Parathyroid adenoma (tissue), 2 donors: Measurements from ENCODE around the gene KCNH1.

Experiments used
- H2AFZ ChIP-seq: fragments of 300-600 bp; sonication (generic); one replicate; pipeline ENCODE4 v1.7.0; 2017; ENCODE audit warnings: antibody characterized with exemption, mild to moderate bottlenecking
- H3K27ac ChIP-seq: fragments of 300-600 bp; sonication (generic); one replicate; pipeline ENCODE4 v1.7.0; 2017
- H3K27me3 ChIP-seq: fragments of 300-600 bp; sonication (generic); one replicate; pipeline ENCODE4 v1.7.0; 2017; ENCODE audit warnings: low read length; ENCODE audit not compliant: control insufficient read depth, insufficient read depth
- H3K36me3 ChIP-seq: fragments of 300-600 bp; sonication (generic); one replicate; pipeline ENCODE4 v1.7.0; 2017; ENCODE audit warnings: low read length; ENCODE audit not compliant: control insufficient read depth, insufficient read depth
- H3K4me1 ChIP-seq: fragments of 300-600 bp; sonication (generic); one replicate; pipeline ENCODE4 v1.7.0; 2017; ENCODE audit warnings: control low read depth
- H3K4me2 ChIP-seq: fragments of 300-600 bp; sonication (generic); one replicate; pipeline ENCODE4 v1.7.0; 2017; ENCODE audit warnings: low read length
- H3K4me3 ChIP-seq: fragments of 300-600 bp; sonication (generic); one replicate; pipeline ENCODE4 v1.7.0; 2017; ENCODE audit warnings: low read depth, low read length
- H3K79me2 ChIP-seq: fragments of 300-600 bp; sonication (generic); one replicate; pipeline ENCODE4 v1.7.0; 2017; ENCODE audit warnings: control low read depth
- H3K9ac ChIP-seq: fragments of 300-600 bp; sonication (generic); one replicate; pipeline ENCODE4 v1.7.0; 2017; ENCODE audit warnings: mild to moderate bottlenecking
- H3K9me3 ChIP-seq: fragments of 300-600 bp; sonication (generic); one replicate; pipeline ENCODE4 v1.7.0; 2017; ENCODE audit warnings: low read length; ENCODE audit not compliant: control insufficient read depth
- CTCF ChIP-seq: fragments of 300-600 bp; sonication (generic); IDR thresholded peaks from one replicate; pipeline ENCODE4 v1.7.0; 2017; ENCODE audit warnings: antibody characterized with exemption, mild to moderate bottlenecking
- donor health status: primary hyperparathyroidism.

The KCNH1 gene

DNA sequence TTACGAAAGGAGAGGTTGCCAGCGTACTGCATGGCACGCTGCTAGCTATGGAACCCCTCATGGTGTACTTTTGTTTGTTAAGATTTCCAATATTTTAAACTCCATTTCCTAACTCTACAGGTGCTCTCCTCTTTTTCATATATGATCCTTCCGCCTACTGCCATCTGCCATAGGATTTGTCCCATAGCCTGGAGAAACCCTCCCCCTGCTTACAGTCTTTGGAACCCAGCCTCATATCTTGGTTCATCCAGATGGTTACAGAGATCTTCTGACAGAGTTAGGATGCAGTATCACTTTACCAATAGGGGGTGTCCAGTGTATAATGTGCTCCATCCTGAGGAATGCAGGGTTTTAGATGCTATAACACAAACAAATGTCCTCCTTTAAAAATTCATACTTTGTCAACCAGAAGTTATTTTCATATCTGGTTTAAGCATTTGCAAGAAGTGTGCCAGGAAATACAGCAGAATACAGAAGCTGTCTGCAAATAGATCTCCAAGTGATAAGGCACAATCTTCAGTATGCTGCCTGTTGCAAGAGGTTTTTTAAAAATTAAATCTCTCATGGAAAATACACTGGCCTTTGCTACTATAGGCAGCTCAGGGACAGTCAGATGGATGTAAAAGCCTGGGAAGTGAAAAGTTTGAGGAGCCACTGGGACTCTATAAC is 377.8 kb downstream of the KCNH1 start:
- Histone ChIP-seq H3K27ac (no peak overlapping the region), H3K4me2 (no peak overlapping the region)

GRCh38 chr1:210754878-210755665 is 378.9 kb downstream of the KCNH1 start:
- no peaks in the 10 kb centered on the region for H3K27me3 ChIP-seq
- H3K79me2 ChIP-seq = no peaks in the 10 kb centered on the region
- no peak overlapping the region for H3K4me3 ChIP-seq
- TF ChIP-seq CTCF = no peak
- H3K9me3 ChIP-seq = no peaks in the 10 kb centered on the region
- H3K9ac ChIP-seq = no peak overlapping the region
- H3K4me1 ChIP-seq = no peaks in the 10 kb centered on the region
- no peak overlapping the region for H3K4me2 ChIP-seq
- no peak overlapping the region for H2AFZ ChIP-seq
- no peak overlapping the region for H3K27ac ChIP-seq
- no peaks in the 10 kb centered on the region for H3K36me3 ChIP-seq

More for the DNA sequence above, 377.8 kb downstream of the KCNH1 start:
- no peaks in the 10 kb centered on the region for H3K27me3 ChIP-seq
- H3K9me3 ChIP-seq = no peaks in the 10 kb centered on the region
- H3K9ac ChIP-seq = no peak overlapping the region
- H2AFZ ChIP-seq = no peak overlapping the region
- no peak overlapping the region for H3K4me3 ChIP-seq
- no peaks in the 10 kb centered on the region for H3K36me3 ChIP-seq
- no peaks in the 10 kb centered on the region for H3K4me1 ChIP-seq
- H3K79me2 ChIP-seq = no peaks in the 10 kb centered on the region
- TF ChIP-seq CTCF = no peak

- no peak overlapping the region for H3K9ac ChIP-seq
- H3K9me3 ChIP-seq = no peaks in the 10 kb centered on the region
- H3K79me2 ChIP-seq = no peaks in the 10 kb centered on the region
- no peak overlapping the region for H2AFZ ChIP-seq
- no peaks in the 10 kb centered on the region for H3K4me1 ChIP-seq
- no peaks in the 10 kb centered on the region for H3K36me3 ChIP-seq
- no peak for TF ChIP-seq CTCF
- no peak overlapping the region for H3K4me2 ChIP-seq
- no peak overlapping the region for H3K4me3 ChIP-seq
- H3K27ac ChIP-seq = no peak overlapping the region
- no peaks in the 10 kb centered on the region for H3K27me3 ChIP-seq
Observed at GRCh38 chr1:210751911-210752310, 382.0 kb downstream of the KCNH1 start.

DNA sequence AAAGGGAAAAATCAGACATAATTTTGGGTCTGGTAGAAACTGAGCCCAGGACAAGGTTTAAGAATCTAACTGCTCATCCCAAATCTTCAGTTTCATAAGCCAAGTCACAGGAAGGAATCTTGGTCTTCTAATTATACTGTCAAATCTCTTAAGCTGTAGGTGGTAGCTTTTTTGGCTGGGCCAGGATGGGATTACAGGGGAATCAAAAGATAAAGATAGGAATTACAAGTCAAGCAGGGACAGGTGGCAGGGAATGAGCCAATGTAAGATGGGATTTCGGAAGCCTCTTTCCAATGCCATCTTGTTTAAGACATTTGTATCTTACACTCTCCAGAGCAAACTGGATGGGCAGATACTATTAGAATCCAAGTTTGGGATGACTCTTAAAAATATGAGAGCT is 383.5 kb downstream of the KCNH1 start:
- no peak for TF ChIP-seq CTCF
- H3K4me3 ChIP-seq = no peak overlapping the region
- no peak overlapping the region for H3K27ac ChIP-seq
- H3K79me2 ChIP-seq = no peaks in the 10 kb centered on the region
- no peak overlapping the region for H3K9ac ChIP-seq
- H2AFZ ChIP-seq = no peak overlapping the region
- no peaks in the 10 kb centered on the region for H3K36me3 ChIP-seq
- H3K4me2 ChIP-seq = no peak overlapping the region
- H3K4me1 ChIP-seq = no peaks in the 10 kb centered on the region
- no peaks in the 10 kb centered on the region for H3K27me3 ChIP-seq
- no peaks in the 10 kb centered on the region for H3K9me3 ChIP-seq
